ENCODE measurements around the gene PTPN3. TPM values are rescaled to one million over a fixed set of nuclear protein-coding genes. Genes with fewer than 3 reads are reported as not detected.
"Not testable (repeated sequence)": the region's sequence is repeated elsewhere in the genome, so short reads cannot be mapped to it uniquely, and the experiment has no call there.

Gene PTPN3
- total RNA-seq, 2 donors from 2014 or later: 16.9 to 20.3 TPM

DNA sequence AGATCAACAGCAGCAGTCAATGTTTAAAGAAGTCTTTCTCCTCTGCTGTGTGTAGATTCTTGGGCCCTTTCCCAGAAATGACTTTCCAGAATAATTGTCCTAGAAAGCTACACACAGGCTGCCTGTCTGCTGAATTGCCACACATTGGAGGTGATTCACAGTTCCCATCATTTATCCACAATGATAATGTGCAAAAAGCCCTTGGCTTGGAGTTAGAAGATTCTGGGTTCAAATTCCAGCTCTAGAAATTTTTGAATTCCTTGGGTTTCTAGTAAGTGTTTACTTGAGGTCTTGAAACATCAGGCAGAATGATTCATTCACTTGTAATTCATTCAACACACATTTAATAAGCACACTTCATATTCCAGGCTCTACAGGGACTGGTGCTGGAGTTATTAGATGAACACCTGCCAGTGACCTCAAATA is 148.7 kb downstream of the PTPN3 start:
- H3K4me1 ChIP-seq (ENCODE audit: control insufficient read depth in 1 of 2, low read depth in 2 of 2): no peaks in the 10 kb centered on the region
- H3K36me3 ChIP-seq: no peaks in the 10 kb centered on the region
- no peak overlapping the region for H3K27ac ChIP-seq
- DNase-seq (ENCODE audit: low spot score): no peak
- H3K27me3 ChIP-seq (replicated peaks; ENCODE audit: insufficient read depth): no peaks in the 10 kb centered on the region
- TF ChIP-seq, protein P1, sequence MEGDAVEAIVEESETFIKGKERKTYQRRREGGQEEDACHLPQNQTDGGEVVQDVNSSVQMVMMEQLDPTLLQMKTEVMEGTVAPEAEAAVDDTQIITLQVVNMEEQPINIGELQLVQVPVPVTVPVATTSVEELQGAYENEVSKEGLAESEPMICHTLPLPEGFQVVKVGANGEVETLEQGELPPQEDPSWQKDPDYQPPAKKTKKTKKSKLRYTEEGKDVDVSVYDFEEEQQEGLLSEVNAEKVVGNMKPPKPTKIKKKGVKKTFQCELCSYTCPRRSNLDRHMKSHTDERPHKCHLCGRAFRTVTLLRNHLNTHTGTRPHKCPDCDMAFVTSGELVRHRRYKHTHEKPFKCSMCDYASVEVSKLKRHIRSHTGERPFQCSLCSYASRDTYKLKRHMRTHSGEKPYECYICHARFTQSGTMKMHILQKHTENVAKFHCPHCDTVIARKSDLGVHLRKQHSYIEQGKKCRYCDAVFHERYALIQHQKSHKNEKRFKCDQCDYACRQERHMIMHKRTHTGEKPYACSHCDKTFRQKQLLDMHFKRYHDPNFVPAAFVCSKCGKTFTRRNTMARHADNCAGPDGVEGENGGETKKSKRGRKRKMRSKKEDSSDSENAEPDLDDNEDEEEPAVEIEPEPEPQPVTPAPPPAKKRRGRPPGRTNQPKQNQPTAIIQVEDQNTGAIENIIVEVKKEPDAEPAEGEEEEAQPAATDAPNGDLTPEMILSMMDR (IDR thresholded peaks at IDR 0.05): no peak
- no peaks in the 10 kb centered on the region for H3K9me3 ChIP-seq
- H3K4me3 ChIP-seq: no peak overlapping the region
- no peak for ATAC-seq (ENCODE audit: insufficient number of reproducible peaks, low FRiP score, low read depth)

DNA sequence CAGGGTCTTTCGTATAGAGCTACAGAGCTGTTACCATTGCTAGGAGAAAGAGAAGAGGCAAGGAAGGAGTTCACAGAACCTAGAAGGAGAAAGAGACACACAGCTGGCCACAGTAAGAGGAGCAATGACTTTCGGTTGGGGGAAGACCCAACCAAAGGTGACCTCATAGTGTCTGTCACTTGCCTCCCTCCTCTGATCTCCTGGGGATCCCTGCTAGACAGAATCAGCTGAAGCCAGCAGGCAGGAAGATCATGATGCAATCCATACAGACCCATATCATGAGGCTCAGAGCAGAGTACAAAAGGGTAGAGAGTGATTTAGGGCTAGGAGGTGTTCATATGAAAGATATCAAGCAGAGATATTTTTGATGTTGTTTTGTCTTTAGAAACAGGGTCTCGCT is 151.2 kb downstream of the PTPN3 start:
- no peaks in the 10 kb centered on the region for H3K4me1 ChIP-seq (ENCODE audit: control insufficient read depth in 1 of 2, low read depth in 2 of 2)
- no peaks in the 10 kb centered on the region for H3K27me3 ChIP-seq (replicated peaks; ENCODE audit: insufficient read depth)
- TF ChIP-seq, protein P1 (IDR thresholded peaks at IDR 0.05): no peak
- DNase-seq (ENCODE audit: low spot score) (no peak), ATAC-seq (ENCODE audit: insufficient number of reproducible peaks, low FRiP score, low read depth) (no peak)
- no peak overlapping the region for H3K4me3 ChIP-seq
- no peak overlapping the region for H3K27ac ChIP-seq
- no peaks in the 10 kb centered on the region for H3K36me3 ChIP-seq
- H3K9me3 ChIP-seq: no peaks in the 10 kb centered on the region

DNA sequence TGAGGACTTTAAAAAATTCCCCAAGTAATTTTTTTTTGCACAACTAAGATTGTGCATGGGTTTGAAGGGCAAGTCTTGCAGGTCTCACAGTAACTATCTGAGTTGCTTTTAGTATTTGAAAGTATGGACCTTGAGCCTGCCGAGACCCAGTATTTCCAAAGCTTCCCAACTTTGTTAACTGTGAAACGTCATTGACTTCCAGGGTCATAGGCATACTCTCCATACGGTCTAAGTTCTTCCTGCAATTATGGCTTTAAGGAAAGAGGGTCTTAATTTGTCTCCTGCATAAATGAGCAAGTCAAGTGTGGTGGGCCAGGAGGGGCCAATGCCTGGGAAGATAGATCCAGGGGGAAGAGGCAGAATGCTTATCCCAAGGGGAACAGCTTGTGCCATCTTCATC is 153.2 kb downstream of the PTPN3 start:
- Histone ChIP-seq H3K36me3 (no peaks in the 10 kb centered on the region), H3K4me3 (no peak overlapping the region), H3K9me3 (no peaks in the 10 kb centered on the region), H3K27me3 (replicated peaks; ENCODE audit: insufficient read depth) (no peaks in the 10 kb centered on the region), H3K27ac (no peak overlapping the region), H3K4me1 (ENCODE audit: control insufficient read depth in 1 of 2, low read depth in 2 of 2) (no peaks in the 10 kb centered on the region)
- TF ChIP-seq, protein P1 (IDR thresholded peaks at IDR 0.05): no peak
- ATAC-seq (ENCODE audit: insufficient number of reproducible peaks, low FRiP score, low read depth) (no peak), DNase-seq (ENCODE audit: low spot score) (no peak)

DNA sequence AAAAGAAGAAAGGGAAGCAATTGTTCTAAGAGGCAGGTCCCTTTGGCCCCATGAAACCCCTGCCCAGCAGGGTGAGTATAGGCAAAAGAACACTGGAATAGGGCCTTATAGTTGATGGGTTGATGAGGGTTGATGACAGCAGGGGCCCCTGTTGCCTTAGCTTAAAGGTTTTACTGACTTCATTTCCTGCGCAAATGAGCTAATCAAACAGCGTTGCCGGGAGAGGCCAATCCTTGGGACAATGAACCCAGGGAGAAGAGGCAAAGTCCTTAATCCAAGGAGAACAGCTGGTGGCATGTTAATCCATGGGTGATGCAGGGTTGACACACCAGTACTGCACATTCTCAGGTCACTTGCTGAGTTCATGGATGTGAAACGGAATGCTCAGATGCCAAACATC is 155.2 kb downstream of the PTPN3 start:
- Histone ChIP-seq H3K4me1 (ENCODE audit: control insufficient read depth in 1 of 2, low read depth in 2 of 2) (no peaks in the 10 kb centered on the region), H3K4me3 (no peak overlapping the region), H3K9me3 (no peaks in the 10 kb centered on the region), H3K27me3 (replicated peaks; ENCODE audit: insufficient read depth) (no peaks in the 10 kb centered on the region), H3K36me3 (no peaks in the 10 kb centered on the region), H3K27ac (no peak overlapping the region)
- DNase-seq (ENCODE audit: low spot score): no peak
- TF ChIP-seq, protein P1 (IDR thresholded peaks at IDR 0.05): no peak
- ATAC-seq (ENCODE audit: insufficient number of reproducible peaks, low FRiP score, low read depth): no peak

DNA sequence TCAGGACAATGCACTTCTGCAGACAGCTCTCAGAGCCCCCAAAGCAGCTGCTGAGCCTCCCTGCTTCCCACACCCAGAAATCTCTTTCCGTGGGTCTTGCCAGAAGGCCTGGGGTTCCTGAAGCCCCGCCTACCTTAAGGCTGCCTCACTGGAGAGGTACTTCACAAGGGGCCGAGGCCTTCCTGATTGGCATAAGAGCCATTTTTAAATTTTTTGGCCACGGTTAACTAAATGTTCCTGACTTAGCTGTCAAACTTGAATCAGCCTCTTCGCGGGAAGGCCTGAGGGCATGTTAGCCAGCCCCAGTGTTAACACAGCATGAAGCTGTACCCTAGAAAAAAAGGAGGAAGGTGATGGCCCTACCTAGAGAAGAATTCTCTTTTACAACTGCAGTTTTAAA is 156.5 kb downstream of the PTPN3 start:
- no peaks in the 10 kb centered on the region for H3K4me1 ChIP-seq (ENCODE audit: control insufficient read depth in 1 of 2, low read depth in 2 of 2)
- no peak for ATAC-seq (ENCODE audit: insufficient number of reproducible peaks, low FRiP score, low read depth)
- H3K36me3 ChIP-seq: no peaks in the 10 kb centered on the region
- DNase-seq (ENCODE audit: low spot score): no peak
- H3K27me3 ChIP-seq (replicated peaks; ENCODE audit: insufficient read depth): no peaks in the 10 kb centered on the region
- TF ChIP-seq, protein P1 (IDR thresholded peaks at IDR 0.05): no peak
- H3K27ac ChIP-seq: no peak overlapping the region
- H3K4me3 ChIP-seq: no peak overlapping the region
- H3K9me3 ChIP-seq: no peaks in the 10 kb centered on the region

DNA sequence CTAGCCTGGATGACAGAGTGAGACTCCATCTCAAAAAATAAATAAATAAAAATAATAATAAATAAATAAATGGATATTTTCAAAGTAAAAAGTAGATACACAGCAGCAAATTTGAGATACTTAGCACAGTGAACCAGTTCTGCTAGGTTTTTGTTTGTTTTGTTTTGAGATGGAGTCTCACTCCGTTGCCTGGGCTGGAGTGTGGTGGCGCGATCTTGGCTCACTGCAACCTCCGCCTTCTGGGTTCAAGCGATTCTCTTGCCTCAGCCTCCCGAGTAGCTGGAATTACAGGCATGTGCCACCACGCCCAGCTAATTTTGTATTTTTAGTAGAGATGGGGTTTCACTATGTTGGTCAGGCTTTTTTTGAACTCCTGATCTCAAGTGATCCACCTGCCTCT is 157.1 kb downstream of the PTPN3 start:
- H3K9me3 ChIP-seq; DNase-seq (ENCODE audit: low spot score); ATAC-seq (ENCODE audit: insufficient number of reproducible peaks, low FRiP score, low read depth); H3K36me3 ChIP-seq; H3K27ac ChIP-seq; H3K4me3 ChIP-seq; H3K4me1 ChIP-seq (ENCODE audit: control insufficient read depth in 1 of 2, low read depth in 2 of 2); H3K27me3 ChIP-seq (replicated peaks; ENCODE audit: insufficient read depth): not testable (repeated sequence)
